DOHH2 (cell line): ENCODE data around the gene ATP2B3.

Source experiments
- EZH2phosphoT487 ChIP-seq: fragments of 200-600 bp; sonication (generic); IDR thresholded peaks from 2 replicates; pipeline ENCODE4 v1.6.1; 2017; ENCODE audit warnings: borderline replicate concordance, mild to moderate bottlenecking, antibody characterized with exemption, low read length, moderate library complexity, mixed read lengths
- TF ChIP-seq, protein P1 (sequence below): fragments of 200-600 bp; sonication (generic); IDR thresholded peaks from one replicate; pipeline ENCODE4 v1.5.1; 2014; ENCODE audit warnings: antibody characterized with exemption, mild to moderate bottlenecking, low read depth, low read length; ENCODE audit not compliant: poor library complexity, severe bottlenecking

DNA sequence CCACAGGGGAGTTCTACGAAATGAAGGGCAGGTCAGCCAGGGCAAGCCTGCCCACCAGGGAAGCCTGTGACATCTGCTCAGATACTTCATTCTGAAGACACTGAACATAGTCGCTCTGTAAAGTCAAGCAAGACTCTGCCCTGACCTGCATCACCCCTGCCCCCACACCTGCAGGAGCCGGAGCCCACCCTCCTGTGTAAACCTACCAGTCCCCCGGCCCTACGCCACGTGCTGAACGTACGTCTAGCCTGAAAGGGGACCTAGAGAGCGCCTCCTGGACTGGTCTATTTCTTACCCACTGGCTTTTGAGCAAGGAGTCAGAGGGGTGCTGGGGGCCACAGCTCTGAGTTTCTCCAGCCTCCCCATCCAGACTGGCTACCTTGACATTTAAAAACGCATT is 69.9 kb downstream of the ATP2B3 start:
- TF ChIP-seq, protein P1, sequence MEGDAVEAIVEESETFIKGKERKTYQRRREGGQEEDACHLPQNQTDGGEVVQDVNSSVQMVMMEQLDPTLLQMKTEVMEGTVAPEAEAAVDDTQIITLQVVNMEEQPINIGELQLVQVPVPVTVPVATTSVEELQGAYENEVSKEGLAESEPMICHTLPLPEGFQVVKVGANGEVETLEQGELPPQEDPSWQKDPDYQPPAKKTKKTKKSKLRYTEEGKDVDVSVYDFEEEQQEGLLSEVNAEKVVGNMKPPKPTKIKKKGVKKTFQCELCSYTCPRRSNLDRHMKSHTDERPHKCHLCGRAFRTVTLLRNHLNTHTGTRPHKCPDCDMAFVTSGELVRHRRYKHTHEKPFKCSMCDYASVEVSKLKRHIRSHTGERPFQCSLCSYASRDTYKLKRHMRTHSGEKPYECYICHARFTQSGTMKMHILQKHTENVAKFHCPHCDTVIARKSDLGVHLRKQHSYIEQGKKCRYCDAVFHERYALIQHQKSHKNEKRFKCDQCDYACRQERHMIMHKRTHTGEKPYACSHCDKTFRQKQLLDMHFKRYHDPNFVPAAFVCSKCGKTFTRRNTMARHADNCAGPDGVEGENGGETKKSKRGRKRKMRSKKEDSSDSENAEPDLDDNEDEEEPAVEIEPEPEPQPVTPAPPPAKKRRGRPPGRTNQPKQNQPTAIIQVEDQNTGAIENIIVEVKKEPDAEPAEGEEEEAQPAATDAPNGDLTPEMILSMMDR: no peak
- no peak for TF ChIP-seq EZH2phosphoT487
